ENCODE measurements around the gene OR5H2. TPM values are rescaled to one million over a fixed set of nuclear protein-coding genes. Genes with fewer than 3 reads are reported as not detected.

Gene OR5H2
- total and polyA plus RNA-seq, 2 of the 8 experiments (the other 6 are each of a cell fraction or from before 2014, with no cell fraction given), result not detected

- H3K79me1 ChIP-seq (ENCODE audit: low read depth, low read length), result no peaks in the 10 kb centered on the region
- POLR2A ChIA-PET (ENCODE audit: partially characterized antibody), result interaction anchor here (0.8 kb wide), 1 partner anchor 15 kb away, joined by 3 read pairs; no protein-coding TSS in a partner anchor
- H2BK15ac ChIP-seq (ENCODE audit: low read length), result no peak overlapping the region
- H2BK5ac ChIP-seq (ENCODE audit: low read depth, low read length), result no peak overlapping the region
- no peak overlapping the region for H3K23ac ChIP-seq (ENCODE audit: insufficient read length)
- no peak overlapping the region for H2AFZ ChIP-seq (ENCODE audit: low read length)
- H2BK12ac ChIP-seq (ENCODE audit: low read depth, low read length), result no peak overlapping the region
- no peak overlapping the region for H3K9ac ChIP-seq (replicated peaks in 1 of 4; ENCODE audit: extremely low read depth in 1 of 4, low read depth in 3 of 4, low read length in 3 of 4)
- CTCF ChIA-PET (ENCODE audit: partially characterized antibody), result interaction anchor here (0.7 to 2.5 kb wide), 3 partner anchors 12 to 58 kb away, joined by 3 to 11 read pairs (median 3); no protein-coding TSS in a partner anchor
- no peak overlapping the region for H3K4ac ChIP-seq (replicated peaks; ENCODE audit: insufficient read length, low read depth, low read length)
- FAIRE-seq (no peak), DNase-seq (ENCODE audit: low read depth in 1 of 2, low spot score in 2 of 2) (no peak)
- H3K36me3 ChIP-seq (ENCODE audit: control insufficient read depth in 2 of 4, insufficient read depth in 4 of 4, low read length in 3 of 4), result no peaks in the 10 kb centered on the region
- no peak overlapping the region for H3K4me3 ChIP-seq (ENCODE audit: extremely low read depth in 1 of 4, insufficient read depth in 2 of 4, low read depth in 3 of 4, low read length in 4 of 4)
- no peak overlapping the region for H3K27ac ChIP-seq (ENCODE audit: low read depth, low read length)
- H4K91ac ChIP-seq (replicated peaks; ENCODE audit: insufficient read length, low read length), result no peak overlapping the region
- no peaks in the 10 kb centered on the region for H3K79me2 ChIP-seq (ENCODE audit: control insufficient read depth in 1 of 2, insufficient read depth in 2 of 2, low read length in 2 of 2)
- no peak overlapping the region for H3K4me2 ChIP-seq (ENCODE audit: insufficient read depth in 1 of 2, low read depth in 2 of 2, low read length in 2 of 2)
- WGBS, 2 experiments (ENCODE audit: extremely low coverage in 1 of 2, insufficient coverage in 1 of 2, insufficient read length in 1 of 2, insufficient replicate concordance in 2 of 2, low coverage in 1 of 2, low lambda C conversion rate in 2 of 2, missing lambda C conversion rate in 1 of 2), result 97% methylated on average over 2 of the region's 2 CpGs; no CpG with 5 or more reads in 1 of the 2 experiments
- H2AK5ac ChIP-seq (ENCODE audit: low read depth, low read length), result no peak overlapping the region
- H4K20me1 ChIP-seq (replicated peaks in 1 of 2; ENCODE audit: control insufficient read depth in 1 of 2, insufficient read depth in 2 of 2, low read length in 2 of 2), result no peaks in the 10 kb centered on the region
- no peak overlapping the region for H2BK20ac ChIP-seq (ENCODE audit: low read length)
- no peaks in the 10 kb centered on the region for H3K23me2 ChIP-seq (ENCODE audit: low read depth, low read length)
- H3K4me1 ChIP-seq (replicated peaks in 1 of 4; ENCODE audit: control insufficient read depth in 3 of 4, insufficient read depth in 4 of 4, low read length in 3 of 4), result no peaks in the 10 kb centered on the region; a peak in 1 of 7 replicates
- no peak overlapping the region for H4K8ac ChIP-seq (ENCODE audit: extremely low read depth, insufficient read depth, low read length)
- H3K9me3 ChIP-seq (ENCODE audit: insufficient read depth in 2 of 2, low read depth in 1 of 2, low read length in 1 of 2), result 0 out of 4 replicates have a peak, but pooled peaks cover 0 to 3% of the 10 kb centered on the region in 2 experiments
- H3K14ac ChIP-seq (ENCODE audit: insufficient read length), result no peak overlapping the region
- no peak overlapping the region for H2BK120ac ChIP-seq (replicated peaks; ENCODE audit: low read depth, low read length)
- no peak overlapping the region for H3K56ac ChIP-seq (replicated peaks; ENCODE audit: insufficient read length, low read depth, low read length)
- H3K27me3 ChIP-seq (replicated peaks in 1 of 4; ENCODE audit: control insufficient read depth in 3 of 4, extremely low read depth in 1 of 4, insufficient read depth in 3 of 4, low read length in 3 of 4), result peaks cover 0 to 1% (median 0%) of the 10 kb centered on the region in 4 experiments; a peak in 1 of 7 replicates
- H4K5ac ChIP-seq (ENCODE audit: insufficient read length, low read depth, low read length), result no peak overlapping the region
- no peak overlapping the region for H3K18ac ChIP-seq (ENCODE audit: extremely low read depth, low read length)
- TF ChIP-seq SAP30 (IDR thresholded peaks at IDR 0.05; ENCODE audit: insufficient read depth, insufficient replicate concordance, low read length), result no peak
- no peak for TF ChIP-seq BRCA1 (IDR thresholded peaks at IDR 0.05; ENCODE audit: low read depth, low read length)
- TF ChIP-seq SUZ12 (IDR thresholded peaks at IDR 0.05; ENCODE audit: low read length), result no peak
- no peak for TF ChIP-seq YY1 (IDR thresholded peaks at IDR 0.05; ENCODE audit: low read depth, low read length)
- no peak for TF ChIP-seq CBX5 (IDR thresholded peaks at IDR 0.05; ENCODE audit: low read depth, low read length)
- TF ChIP-seq TCF12 (IDR thresholded peaks at IDR 0.05; ENCODE audit: low read depth, low read length), result no peak
- no peak for TF ChIP-seq KDM4A (IDR thresholded peaks at IDR 0.05; ENCODE audit: low read depth, low read length, severe bottlenecking)
- no peak for TF ChIP-seq RXRA (IDR thresholded peaks at IDR 0.05; ENCODE audit: insufficient read depth, low read depth, low read length)
- no peak for TF ChIP-seq TBP (IDR thresholded peaks at IDR 0.05; ENCODE audit: low read depth, low read length)
- TF ChIP-seq MAFK (IDR thresholded peaks at IDR 0.05; ENCODE audit: low read depth, low read length), result no peak
- TF ChIP-seq, protein P1, sequence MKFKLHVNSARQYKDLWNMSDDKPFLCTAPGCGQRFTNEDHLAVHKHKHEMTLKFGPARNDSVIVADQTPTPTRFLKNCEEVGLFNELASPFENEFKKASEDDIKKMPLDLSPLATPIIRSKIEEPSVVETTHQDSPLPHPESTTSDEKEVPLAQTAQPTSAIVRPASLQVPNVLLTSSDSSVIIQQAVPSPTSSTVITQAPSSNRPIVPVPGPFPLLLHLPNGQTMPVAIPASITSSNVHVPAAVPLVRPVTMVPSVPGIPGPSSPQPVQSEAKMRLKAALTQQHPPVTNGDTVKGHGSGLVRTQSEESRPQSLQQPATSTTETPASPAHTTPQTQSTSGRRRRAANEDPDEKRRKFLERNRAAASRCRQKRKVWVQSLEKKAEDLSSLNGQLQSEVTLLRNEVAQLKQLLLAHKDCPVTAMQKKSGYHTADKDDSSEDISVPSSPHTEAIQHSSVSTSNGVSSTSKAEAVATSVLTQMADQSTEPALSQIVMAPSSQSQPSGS (IDR thresholded peaks at IDR 0.05; ENCODE audit: low read length), result no peak
- no peak for TF ChIP-seq ASH2L (IDR thresholded peaks at IDR 0.05; ENCODE audit: low read length)
- no peak for TF ChIP-seq CREB1 (IDR thresholded peaks at IDR 0.05)
- TF ChIP-seq EGR1 (IDR thresholded peaks at IDR 0.05; ENCODE audit: borderline replicate concordance, low read depth, low read length), result no peak
Measured at GRCh38 chr3:98262046-98262445, 20.3 kb upstream of the OR5H2 start.
